DMS79 (cell line): ENCODE results near the gene ENTPD1.
"Not testable (repeated sequence)": the region's sequence is repeated elsewhere in the genome, so short reads cannot be mapped to it uniquely, and the experiment has no call there.

Source experiments
- DNase-seq: peaks from one replicate; lab custom pipeline; 2025; lab: John Stamatoyannopoulos, UW

ENTPD1 gene

GRCh38 chr10:95759233-95759826 is 3.4 kb downstream of the ENTPD1 start:
- DNase-seq: no peak

- DNase-seq: no peak
Observed at GRCh38 chr10:95761939-95762492, 6.1 kb downstream of the ENTPD1 start.

GRCh38 chr10:95767884-95768556 is 12.1 kb downstream of the ENTPD1 start:
- DNase-seq: no peak

- DNase-seq: no peak
Observed at GRCh38 chr10:95770084-95770720, 14.2 kb downstream of the ENTPD1 start.

- DNase-seq: not testable (repeated sequence)
Observed at GRCh38 chr10:95773454-95773853, 17.5 kb downstream of the ENTPD1 start.

- DNase-seq: not testable (repeated sequence)
Observed at GRCh38 chr10:95777638-95778037, 21.7 kb downstream of the ENTPD1 start.

GRCh38 chr10:95782318-95782717 is 26.4 kb downstream of the ENTPD1 start:
- no peak for DNase-seq

- no peak for DNase-seq
Observed at GRCh38 chr10:95783741-95784140, 27.8 kb downstream of the ENTPD1 start.

- no peak for DNase-seq
Observed at GRCh38 chr10:95784279-95784913, 28.4 kb downstream of the ENTPD1 start.

- DNase-seq: no peak
Observed at GRCh38 chr10:95785317-95785716, 29.4 kb downstream of the ENTPD1 start.

- DNase-seq: no peak
Observed at GRCh38 chr10:95785942-95786669, 30.1 kb downstream of the ENTPD1 start.

GRCh38 chr10:95787447-95787846 is 31.5 kb downstream of the ENTPD1 start:
- no peak for DNase-seq

- DNase-seq: no peak
Observed at GRCh38 chr10:95788830-95789229, 32.9 kb downstream of the ENTPD1 start.

GRCh38 chr10:95789902-95790301 is 33.9 kb downstream of the ENTPD1 start:
- no peak for DNase-seq

- DNase-seq: no peak
Observed at GRCh38 chr10:95790982-95791381, 35.0 kb downstream of the ENTPD1 start.

- DNase-seq: no peak
Observed at GRCh38 chr10:95791425-95791979, 35.5 kb downstream of the ENTPD1 start.

- DNase-seq: no peak
Observed at GRCh38 chr10:95792211-95792780, 36.3 kb downstream of the ENTPD1 start.

- no peak for DNase-seq
Observed at GRCh38 chr10:95792874-95793285, 36.9 kb downstream of the ENTPD1 start.

- no peak for DNase-seq
Observed at GRCh38 chr10:95793401-95794045, 37.6 kb downstream of the ENTPD1 start.

- DNase-seq: no peak
Observed at GRCh38 chr10:95794195-95794594, 38.2 kb downstream of the ENTPD1 start.

GRCh38 chr10:95795602-95796001 is 39.6 kb downstream of the ENTPD1 start:
- DNase-seq: no peak
